Right cardiac atrium (tissue), 5 donors: ENCODE data around the gene TLNRD1. TPM values are rescaled to one million over a fixed set of nuclear protein-coding genes. Genes with fewer than 3 reads are reported as not detected.
"Not testable (repeated sequence)": the region's sequence is repeated elsewhere in the genome, so short reads cannot be mapped to it uniquely, and the experiment has no call there.

Experiments used
- ATAC-seq, 2 donors: fragments of 200-7000 bp; cut with Tn5 transposase; one replicate each; pipeline versions ENCODE4 v1.8.0 to v1.9.1; 2020; ENCODE audit warnings: moderate library complexity in 2 of 2, mild to moderate bottlenecking in 1 of 2
- DNase-seq, 3 donors: peaks; one replicate each; pipeline ENCODE4 v3.0.0-alpha.2; 2020
- H3K27ac ChIP-seq: one replicate; pipeline ENCODE4 v1.5.1; 2013; ENCODE audit warnings: mild to moderate bottlenecking, low read length, control low read depth, moderate library complexity
- H3K27me3 ChIP-seq: one replicate; pipeline ENCODE4 v1.6.1; 2013; ENCODE audit not compliant: control insufficient read depth, insufficient read depth
- H3K4me1 ChIP-seq: one replicate; pipeline ENCODE4 v1.6.1; 2013; ENCODE audit warnings: low read length; ENCODE audit not compliant: control insufficient read depth, insufficient read depth
- H3K4me3 ChIP-seq: one replicate; pipeline ENCODE4 v1.5.1; 2013; ENCODE audit warnings: low read length, control low read depth
- H3K9me3 ChIP-seq: one replicate; pipeline ENCODE4 v1.6.1; 2013; ENCODE audit warnings: low read length; ENCODE audit not compliant: control insufficient read depth
- WGBS: extraction: QIAGEN DNeasy Blood & Tissue Kit; methylation state at CpG from one replicate; pipeline ENCODE4 v1.1.7; 2013; 5-methylcytosine and 5-hydroxymethylcytosine counted together
- intact Hi-C, 4 donors: fragments of 100-400 bp; cut with DNase I; formaldehyde crosslinking; loops; one replicate each; pipeline versions ENCODE4 v1.11.0 to v1.14.0; 2022 to 2023
- long read RNA-seq, 4 donors: library from polyadenylated mRNA; unstranded; transcript quantifications; one replicate each; pipeline ENCODE4 v2.0.0, GENCODE V29; 2020 to 2021
- polyA plus RNA-seq: library from polyadenylated mRNA; stranded (reverse); fragments of 200-250 nt; gene quantifications from one replicate; pipeline ENCODE4 v1.2.3, GENCODE V29; 2013
- total RNA-seq, 4 donors: library from RNA; stranded (reverse); fragmentation: NEBNext Ultra II Directional; extraction: Animal tissue kit (Norgen Biotek cat#: 25700); gene quantifications; one replicate each; pipeline ENCODE4 v1.2.1, GENCODE V29; 2021
- donor health status: healthy with polysubstance abuse.
- donor health status: DM: no; HTN: yes; CAD: no.
- donor health status: DM: no; HTN: no; CAD: no.
- donor health status: DM: no; HTN: yes; CAD: no; lungs with severe emphysema.
- donor health status: DM: yes; HTN: yes; CAD: no.

TLNRD1 gene
- 10 to 100 TPM in 1 of 4 donors, 1 to 10 TPM in 3; 6.7 to 17.2 (median 7.3) TPM for total RNA-seq
- 4.8 TPM for polyA plus RNA-seq
- long read RNA-seq, donor 1, full-length matches to known transcripts, result 19 of 19 reads
- long read RNA-seq, donor 1, partial matches to known transcripts, result 0 of 19 reads
- long read RNA-seq, donor 1, other reads (novel, unspliced or antisense), result 0 of 19 reads
- long read RNA-seq, donor 2, full-length matches to known transcripts, result 11 of 11 reads
- long read RNA-seq, donor 2, partial matches to known transcripts, result 0 of 11 reads
- long read RNA-seq, donor 2, other reads (novel, unspliced or antisense), result 0 of 11 reads
- long read RNA-seq, donor 3, full-length matches to known transcripts, result 4 of 4 reads
- long read RNA-seq, donor 3, partial matches to known transcripts, result 0 of 4 reads
- long read RNA-seq, donor 3, other reads (novel, unspliced or antisense), result 0 of 4 reads
- long read RNA-seq, donor 4, full-length matches to known transcripts, result 14 of 14 reads
- long read RNA-seq, donor 4, partial matches to known transcripts, result 0 of 14 reads
- long read RNA-seq, donor 4, other reads (novel, unspliced or antisense), result 0 of 14 reads

- no peaks in the 10 kb centered on the region for H3K4me1 ChIP-seq
- WGBS, result under 1% methylated on average over 66 of the region's 66 CpGs
- peak within 1 kb of the TSS; percentile 92 for H3K27ac ChIP-seq
- intact Hi-C loops, result loop anchor here in 3 of 4 donors (5.0 to 10.0 kb wide), 2 partner anchors 94 to 97 kb away; no protein-coding TSS in a partner anchor
- no peaks in the 10 kb centered on the region for H3K27me3 ChIP-seq
- ATAC-seq (peak; percentile 84 to 88), DNase-seq (peak; percentile 93 to 95 (median 95))
- peak within 1 kb of the TSS; percentile 87 for H3K4me3 ChIP-seq
- no peaks in the 10 kb centered on the region for H3K9me3 ChIP-seq
Observed at GRCh38 chr15:81000624-81001151, at the start of gene TLNRD1. TLNRD1 (plus strand) TSS chr15:81000923; CDS start chr15:81002272, 1,349 bp downstream.

DNA sequence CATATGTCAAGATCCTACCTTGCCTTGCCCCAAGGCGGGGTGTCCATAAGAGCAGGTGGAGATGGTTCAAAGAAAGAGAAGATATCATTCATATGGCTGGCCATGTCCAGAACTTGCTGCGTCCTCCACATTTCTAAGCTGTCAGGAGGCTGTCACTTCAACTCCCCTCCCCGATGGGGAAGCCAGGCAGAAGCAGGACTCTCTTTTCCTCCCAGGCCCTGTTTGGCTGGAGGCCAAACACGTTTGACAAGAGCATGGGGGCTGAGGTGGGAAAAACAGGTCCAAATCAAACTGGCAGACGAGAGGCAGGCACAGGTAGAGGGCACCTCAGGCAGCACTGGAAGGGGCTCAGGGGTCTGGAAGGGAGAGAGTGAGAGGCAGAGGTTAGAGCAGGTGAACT lies 48.8 kb upstream of the TLNRD1 start:
- H3K4me1 ChIP-seq, result no peaks in the 10 kb centered on the region
- H3K4me3 ChIP-seq, result no peak overlapping the region
- H3K27me3 ChIP-seq, result no peaks in the 10 kb centered on the region
- no peak for DNase-seq
- no peak for ATAC-seq
- 63% methylated on average over 5 of the region's 5 CpGs for WGBS
- H3K9me3 ChIP-seq, result no peaks in the 10 kb centered on the region
- intact Hi-C loops, result no loop called here
- no peak overlapping the region for H3K27ac ChIP-seq

- no peaks in the 10 kb centered on the region for H3K27me3 ChIP-seq
- intact Hi-C loops, result no loop called here
- H3K9me3 ChIP-seq, result no peaks in the 10 kb centered on the region
- 89% methylated on average over 12 of the region's 12 CpGs for WGBS
- ATAC-seq (peak in 1 of 2 donors; percentile 20), DNase-seq (no peak)
- no peak overlapping the region for H3K27ac ChIP-seq
- H3K4me1 ChIP-seq, result no peaks in the 10 kb centered on the region
- no peak overlapping the region for H3K4me3 ChIP-seq
Observed at GRCh38 chr15:80953001-80953952, 47.4 kb upstream of the TLNRD1 start.

DNA sequence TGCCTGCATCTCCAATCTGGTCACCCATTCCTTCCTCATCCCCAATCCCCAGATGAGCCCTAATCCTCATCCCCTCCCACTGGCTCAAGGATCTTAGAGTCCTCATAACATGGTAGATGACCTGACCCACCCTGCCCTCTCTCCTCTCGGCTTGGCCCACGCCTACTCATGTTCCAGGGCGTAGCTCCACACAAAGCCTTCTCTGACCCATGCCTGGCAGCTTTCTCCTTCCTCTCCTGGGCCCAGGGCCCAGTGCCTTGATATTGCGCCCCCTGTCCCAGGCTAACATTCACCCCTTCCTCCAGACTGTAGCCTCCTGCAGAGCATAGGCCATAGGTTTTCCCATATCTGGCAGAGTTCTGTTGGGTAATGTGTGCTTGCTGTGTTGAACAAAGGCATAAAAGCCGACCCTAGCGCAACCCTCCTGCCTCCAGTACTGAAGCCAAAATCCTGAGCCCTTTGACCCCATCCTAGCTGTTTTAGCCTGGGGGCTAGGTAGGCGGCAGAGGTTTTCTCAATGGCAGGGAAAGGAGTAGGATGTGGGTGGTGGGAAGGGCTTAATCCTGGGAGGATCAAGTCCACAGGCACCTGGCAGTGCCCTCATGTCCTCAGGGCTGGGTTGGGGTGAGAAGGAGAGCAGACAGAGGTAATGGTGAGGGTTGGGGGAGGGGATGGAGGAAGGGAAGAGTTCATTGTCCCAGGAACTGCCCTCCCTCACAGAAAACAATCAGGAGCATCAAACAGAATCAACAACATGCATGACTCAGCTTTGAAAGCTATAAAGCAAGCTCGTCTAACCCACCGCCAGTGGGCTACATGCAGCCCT lies 46.6 kb upstream of the TLNRD1 start:
- H3K9me3 ChIP-seq, result no peaks in the 10 kb centered on the region
- no peaks in the 10 kb centered on the region for H3K4me1 ChIP-seq
- no peak overlapping the region for H3K4me3 ChIP-seq
- intact Hi-C loops, result no loop called here
- ATAC-seq (peak in 1 of 2 donors; percentile 17), DNase-seq (no peak)
- no peak overlapping the region for H3K27ac ChIP-seq
- H3K27me3 ChIP-seq, result no peaks in the 10 kb centered on the region
- 92% methylated on average over 9 of the region's 9 CpGs for WGBS

GRCh38 chr15:80955571-80956452 lies 44.9 kb upstream of the TLNRD1 start:
- H3K27ac ChIP-seq, ATAC-seq, H3K27me3 ChIP-seq, H3K4me1 ChIP-seq, H3K9me3 ChIP-seq, H3K4me3 ChIP-seq, intact Hi-C loops, DNase-seq: not testable (repeated sequence)
- 93% methylated on average over 19 of the region's 19 CpGs for WGBS

DNA sequence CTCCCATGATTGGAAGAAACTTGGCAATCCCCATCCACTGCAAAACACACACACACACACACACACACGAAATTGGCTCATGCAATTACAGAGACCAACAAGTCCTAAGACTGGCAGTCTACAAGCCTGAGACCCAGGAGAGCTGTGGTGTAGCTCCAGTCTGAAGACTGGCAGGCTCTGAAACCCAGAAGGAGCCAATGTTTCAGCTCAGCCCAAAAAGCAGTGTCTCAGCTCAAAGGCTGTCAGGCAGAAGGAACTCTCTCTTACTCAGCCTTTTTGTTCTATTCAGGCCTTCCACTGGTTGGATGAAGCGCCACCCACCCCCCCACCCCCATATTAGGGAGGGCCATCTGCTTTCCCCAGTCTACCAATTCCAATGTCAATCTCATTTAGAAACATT lies 43.2 kb upstream of the TLNRD1 start:
- WGBS, result 79% methylated on average over 2 of the region's 2 CpGs
- Histone ChIP-seq H3K27ac (no peak overlapping the region), H3K4me1 (no peaks in the 10 kb centered on the region), H3K4me3 (no peak overlapping the region), H3K9me3 (no peaks in the 10 kb centered on the region), H3K27me3 (no peaks in the 10 kb centered on the region)
- intact Hi-C loops, result no loop called here
- ATAC-seq (no peak), DNase-seq (no peak)

GRCh38 chr15:80957976-80958375 lies 42.7 kb upstream of the TLNRD1 start:
- H3K9me3 ChIP-seq, result no peaks in the 10 kb centered on the region
- ATAC-seq (no peak), DNase-seq (no peak)
- H3K4me1 ChIP-seq, result no peaks in the 10 kb centered on the region
- no peak overlapping the region for H3K4me3 ChIP-seq
- intact Hi-C loops, result no loop called here
- WGBS, result 95% methylated on average over 2 of the region's 2 CpGs
- H3K27ac ChIP-seq, result no peak overlapping the region
- H3K27me3 ChIP-seq, result no peaks in the 10 kb centered on the region

- Histone ChIP-seq H3K9me3 (no peaks in the 10 kb centered on the region), H3K4me3 (no peak overlapping the region), H3K27me3 (no peaks in the 10 kb centered on the region), H3K4me1 (no peaks in the 10 kb centered on the region), H3K27ac (no peak overlapping the region)
- DNase-seq (no peak), ATAC-seq (no peak)
- WGBS, result 98% methylated on average over 9 of the region's 9 CpGs
- intact Hi-C loops, result no loop called here
Observed at GRCh38 chr15:80958818-80959495, 41.8 kb upstream of the TLNRD1 start.

GRCh38 chr15:80965454-80965853 lies 35.3 kb upstream of the TLNRD1 start:
- intact Hi-C loops, result loop anchor here (5.0 to 10.0 kb wide), 5 partner anchors 181 to 508 kb away; partner anchors contain the start of gene CEMIP (in 1 of the 4)
- DNase-seq, H3K4me3 ChIP-seq: not testable (repeated sequence)

More at GRCh38 chr15:80965454-80965853, 35.3 kb upstream of the TLNRD1 start:
- H3K4me1 ChIP-seq, H3K27me3 ChIP-seq, H3K27ac ChIP-seq, ATAC-seq, H3K9me3 ChIP-seq: not testable (repeated sequence)
